Fibroblast of lung (primary cell): ENCODE measurements around the gene SCUBE1. TPM values are rescaled to one million over a fixed set of nuclear protein-coding genes. Genes with fewer than 3 reads are reported as not detected.

Experiments
- DNase-seq, 2 donors: peaks; one replicate each; pipeline versions ENCODE4 v3.0.0 to v3.0.0-alpha.2; 2010; ENCODE audit warnings: low read depth in 2 of 2
- H2AFZ ChIP-seq: 2 replicates; pipeline ENCODE4 v1.5.1; 2012; ENCODE audit warnings: low read length, control low read depth, inconsistent platforms
- H3K27ac ChIP-seq: 2 replicates; pipeline ENCODE4 v1.5.1; 2011; ENCODE audit warnings: low read length, control low read depth; ENCODE audit not compliant: insufficient read depth
- H3K27me3 ChIP-seq: 2 replicates; pipeline ENCODE4 v1.5.1; 2011; ENCODE audit warnings: mild to moderate bottlenecking, low read length; ENCODE audit not compliant: control insufficient read depth, insufficient read depth
- H3K36me3 ChIP-seq: 2 replicates; pipeline ENCODE4 v1.5.1; 2011; ENCODE audit warnings: low read length; ENCODE audit not compliant: control insufficient read depth, insufficient read depth
- H3K4me1 ChIP-seq: 2 replicates; pipeline ENCODE4 v1.5.1; 2011; ENCODE audit warnings: low read length; ENCODE audit not compliant: control insufficient read depth, insufficient read depth; ENCODE audit errors: extremely low read depth
- H3K4me2 ChIP-seq: 2 replicates; pipeline ENCODE4 v1.5.1; 2011; ENCODE audit warnings: low read length, control low read depth; ENCODE audit not compliant: insufficient read depth; ENCODE audit errors: extremely low read depth
- H3K4me3 ChIP-seq, 4 experiments: fragments of 200-600 bp in 1 of 4; sonication (generic) in 1 of 4; replicated peaks in 1 of 4; 2 replicates each; pipeline ENCODE4 v1.5.1; 2011 to 2016; ENCODE audit warnings: low read length in 4 of 4, low read depth in 3 of 4, mild to moderate bottlenecking in 3 of 4, control low read depth in 2 of 4, inconsistent platforms in 1 of 4, mixed read lengths in 1 of 4; ENCODE audit not compliant: insufficient read depth in 1 of 4; ENCODE audit errors: control extremely low read depth in 1 of 4
- H3K79me2 ChIP-seq: 2 replicates; pipeline ENCODE4 v1.5.1; 2012; ENCODE audit warnings: mild to moderate bottlenecking, low read length, inconsistent platforms; ENCODE audit not compliant: control insufficient read depth, insufficient read depth
- H3K9ac ChIP-seq: 2 replicates; pipeline ENCODE4 v1.5.1; 2011; ENCODE audit warnings: mild to moderate bottlenecking, low read length, control low read depth; ENCODE audit not compliant: insufficient read depth
- H3K9me3 ChIP-seq: 2 replicates; pipeline ENCODE4 v1.5.1; 2012; ENCODE audit warnings: low read depth, low read length; ENCODE audit not compliant: control insufficient read depth, insufficient read depth
- H4K20me1 ChIP-seq: 2 replicates; pipeline ENCODE4 v1.5.1; 2011; ENCODE audit warnings: low read length; ENCODE audit not compliant: control insufficient read depth, insufficient read depth; ENCODE audit errors: extremely low read depth
- CTCF ChIP-seq, 2 donors: IDR thresholded peaks in 1 of 2; conservative IDR thresholded peaks in 1 of 2; 1 replicate in 1 of 2; 2 replicates in 1 of 2; pipeline ENCODE4 v1.5.1; 2011 to 2012; ENCODE audit warnings: low read length in 2 of 2, control low read depth in 1 of 2, inconsistent platforms in 1 of 2, low read depth in 1 of 2, mild to moderate bottlenecking in 1 of 2
- EZH2 ChIP-seq: IDR thresholded peaks from 2 replicates; pipeline ENCODE4 v1.5.1; 2012; ENCODE audit warnings: low read length, control low read depth, mild to moderate bottlenecking; ENCODE audit errors: missing control alignments
- polyA plus RNA-seq, 2 donors: library from polyadenylated mRNA; depleted of rRNA in 1 of 2; stranded (reverse) in 1 of 2; unstranded in 1 of 2; fragments of >200 nt; gene quantifications; 2 replicates each; pipeline ENCODE4 v1.2.1, GENCODE V29; 2011 to 2012; ENCODE audit warnings: missing spikeins in 1 of 2
- total RNA-seq: library from RNA; depleted of rRNA; stranded (reverse); fragments of >200 nt; gene quantifications from 2 replicates; pipeline ENCODE4 v1.2.1, GENCODE V29; 2014

Gene SCUBE1
- total and polyA plus RNA-seq, 2 donors (not counting 1 experiment from before 2014, with no cell fraction given): 0.17 TPM; not detected in 1

GRCh38 chr22:43310798-43311197, 32.4 kb downstream of the SCUBE1 start:
- H3K27ac ChIP-seq: no peak overlapping the region
- H3K4me3 ChIP-seq: no peak overlapping the region
- TF ChIP-seq CTCF (conservative IDR thresholded peaks at IDR 0.05 in 1 of 2, IDR thresholded peaks at IDR 0.05 in 1 of 2; ENCODE audit: low read depth in 1 of 2, low read length in 2 of 2) (no peak), EZH2 (no peak)
- no peak overlapping the region for H2AFZ ChIP-seq
- no peaks in the 10 kb centered on the region for H3K79me2 ChIP-seq
- no peak overlapping the region for H3K4me2 ChIP-seq
- H3K27me3 ChIP-seq: no peaks in the 10 kb centered on the region
- H3K9me3 ChIP-seq: no peaks in the 10 kb centered on the region
- H3K9ac ChIP-seq: no peak overlapping the region
- no peaks in the 10 kb centered on the region for H3K4me1 ChIP-seq
- DNase-seq: no peak
- no peaks in the 10 kb centered on the region for H4K20me1 ChIP-seq
- no peaks in the 10 kb centered on the region for H3K36me3 ChIP-seq

GRCh38 chr22:43310311-43310710, 32.9 kb downstream of the SCUBE1 start:
- TF ChIP-seq CTCF (conservative IDR thresholded peaks at IDR 0.05 in 1 of 2, IDR thresholded peaks at IDR 0.05 in 1 of 2; ENCODE audit: low read depth in 1 of 2, low read length in 2 of 2) (no peak), EZH2 (no peak)

GRCh38 chr22:43308836-43309235, 34.3 kb downstream of the SCUBE1 start:
- no peak overlapping the region for H3K9ac ChIP-seq
- H2AFZ ChIP-seq: no peak overlapping the region
- no peaks in the 10 kb centered on the region for H3K79me2 ChIP-seq
- DNase-seq: no peak
- H3K27me3 ChIP-seq: peaks cover 2% of the 10 kb centered on the region
- no peaks in the 10 kb centered on the region for H4K20me1 ChIP-seq
- no peaks in the 10 kb centered on the region for H3K36me3 ChIP-seq
- no peak for TF ChIP-seq EZH2
- TF ChIP-seq CTCF (conservative IDR thresholded peaks at IDR 0.05 in 1 of 2, IDR thresholded peaks at IDR 0.05 in 1 of 2; ENCODE audit: low read depth in 1 of 2, low read length in 2 of 2): no peak
- no peak overlapping the region for H3K4me3 ChIP-seq
- no peak overlapping the region for H3K4me2 ChIP-seq
- no peak overlapping the region for H3K27ac ChIP-seq
- H3K4me1 ChIP-seq: no peaks in the 10 kb centered on the region
- H3K9me3 ChIP-seq: no peaks in the 10 kb centered on the region

More at GRCh38 chr22:43310311-43310710, 32.9 kb downstream of the SCUBE1 start:
- H3K79me2 ChIP-seq: no peaks in the 10 kb centered on the region
- no peak for DNase-seq
- H3K9me3 ChIP-seq: no peaks in the 10 kb centered on the region
- H3K27ac ChIP-seq: no peak overlapping the region
- no peaks in the 10 kb centered on the region for H3K27me3 ChIP-seq
- no peak overlapping the region for H2AFZ ChIP-seq
- no peak overlapping the region for H3K4me2 ChIP-seq
- no peak overlapping the region for H3K9ac ChIP-seq
- no peak overlapping the region for H3K4me3 ChIP-seq
- no peaks in the 10 kb centered on the region for H3K36me3 ChIP-seq
- H4K20me1 ChIP-seq: no peaks in the 10 kb centered on the region
- H3K4me1 ChIP-seq: no peaks in the 10 kb centered on the region
